Fibroblast of pulmonary artery (primary cell): ENCODE data around the gene LGSN.
"Not testable (repeated sequence)": the region's sequence is repeated elsewhere in the genome, so short reads cannot be mapped to it uniquely, and the experiment has no call there.

Experiments
- DNase-seq: peaks from one replicate; pipeline ENCODE4 v3.0.0-alpha.2; 2010; ENCODE audit warnings: low read depth
- H3K4me3 ChIP-seq: replicated peaks from 2 replicates; pipeline ENCODE4 v1.5.1; 2011; ENCODE audit warnings: low read depth, mild to moderate bottlenecking, control low read depth, low read length, moderate library complexity
- TF ChIP-seq, protein P1 (sequence below): IDR thresholded peaks from 2 replicates; pipeline ENCODE4 v1.5.1; 2011; ENCODE audit warnings: mild to moderate bottlenecking, control low read depth, low read length, inconsistent platforms; ENCODE audit errors: missing control alignments

Gene LGSN

GRCh38 chr6:63245909-63246308 is 73.9 kb downstream of the LGSN start:
- no peak for DNase-seq
- TF ChIP-seq, protein P1, sequence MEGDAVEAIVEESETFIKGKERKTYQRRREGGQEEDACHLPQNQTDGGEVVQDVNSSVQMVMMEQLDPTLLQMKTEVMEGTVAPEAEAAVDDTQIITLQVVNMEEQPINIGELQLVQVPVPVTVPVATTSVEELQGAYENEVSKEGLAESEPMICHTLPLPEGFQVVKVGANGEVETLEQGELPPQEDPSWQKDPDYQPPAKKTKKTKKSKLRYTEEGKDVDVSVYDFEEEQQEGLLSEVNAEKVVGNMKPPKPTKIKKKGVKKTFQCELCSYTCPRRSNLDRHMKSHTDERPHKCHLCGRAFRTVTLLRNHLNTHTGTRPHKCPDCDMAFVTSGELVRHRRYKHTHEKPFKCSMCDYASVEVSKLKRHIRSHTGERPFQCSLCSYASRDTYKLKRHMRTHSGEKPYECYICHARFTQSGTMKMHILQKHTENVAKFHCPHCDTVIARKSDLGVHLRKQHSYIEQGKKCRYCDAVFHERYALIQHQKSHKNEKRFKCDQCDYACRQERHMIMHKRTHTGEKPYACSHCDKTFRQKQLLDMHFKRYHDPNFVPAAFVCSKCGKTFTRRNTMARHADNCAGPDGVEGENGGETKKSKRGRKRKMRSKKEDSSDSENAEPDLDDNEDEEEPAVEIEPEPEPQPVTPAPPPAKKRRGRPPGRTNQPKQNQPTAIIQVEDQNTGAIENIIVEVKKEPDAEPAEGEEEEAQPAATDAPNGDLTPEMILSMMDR, result no peak
- H3K4me3 ChIP-seq, result no peak overlapping the region

GRCh38 chr6:63245420-63245819 is 74.4 kb downstream of the LGSN start:
- TF ChIP-seq, protein P1, result no peak
- no peak overlapping the region for H3K4me3 ChIP-seq
- DNase-seq, result no peak

GRCh38 chr6:63236398-63236817 is 83.4 kb downstream of the LGSN start:
- no peak for DNase-seq
- H3K4me3 ChIP-seq, result no peak overlapping the region
- TF ChIP-seq, protein P1, result no peak

GRCh38 chr6:63230511-63230910 is 89.3 kb downstream of the LGSN start:
- not testable (repeated sequence) for DNase-seq, H3K4me3 ChIP-seq

DNA sequence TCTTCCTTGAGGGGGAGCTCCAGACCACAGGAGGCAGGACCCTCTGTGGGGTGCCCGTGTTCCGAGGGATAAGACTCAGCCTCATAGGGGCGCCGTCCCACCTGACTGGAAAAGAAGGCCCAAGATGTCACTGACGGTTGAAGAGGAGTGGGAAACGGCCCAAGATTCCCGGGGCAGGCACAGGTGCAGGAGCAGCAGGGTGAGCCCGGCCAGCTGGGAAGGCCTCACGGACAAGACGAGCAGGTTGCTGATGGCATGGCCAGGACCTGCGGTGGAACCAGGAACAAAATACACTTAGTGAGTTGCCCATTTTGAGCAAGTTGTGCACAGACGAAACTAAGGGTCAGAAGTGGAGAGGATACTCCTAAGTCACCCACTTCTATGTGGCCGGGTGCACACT is 89.8 kb downstream of the LGSN start:
- DNase-seq, H3K4me3 ChIP-seq: not testable (repeated sequence)

DNA sequence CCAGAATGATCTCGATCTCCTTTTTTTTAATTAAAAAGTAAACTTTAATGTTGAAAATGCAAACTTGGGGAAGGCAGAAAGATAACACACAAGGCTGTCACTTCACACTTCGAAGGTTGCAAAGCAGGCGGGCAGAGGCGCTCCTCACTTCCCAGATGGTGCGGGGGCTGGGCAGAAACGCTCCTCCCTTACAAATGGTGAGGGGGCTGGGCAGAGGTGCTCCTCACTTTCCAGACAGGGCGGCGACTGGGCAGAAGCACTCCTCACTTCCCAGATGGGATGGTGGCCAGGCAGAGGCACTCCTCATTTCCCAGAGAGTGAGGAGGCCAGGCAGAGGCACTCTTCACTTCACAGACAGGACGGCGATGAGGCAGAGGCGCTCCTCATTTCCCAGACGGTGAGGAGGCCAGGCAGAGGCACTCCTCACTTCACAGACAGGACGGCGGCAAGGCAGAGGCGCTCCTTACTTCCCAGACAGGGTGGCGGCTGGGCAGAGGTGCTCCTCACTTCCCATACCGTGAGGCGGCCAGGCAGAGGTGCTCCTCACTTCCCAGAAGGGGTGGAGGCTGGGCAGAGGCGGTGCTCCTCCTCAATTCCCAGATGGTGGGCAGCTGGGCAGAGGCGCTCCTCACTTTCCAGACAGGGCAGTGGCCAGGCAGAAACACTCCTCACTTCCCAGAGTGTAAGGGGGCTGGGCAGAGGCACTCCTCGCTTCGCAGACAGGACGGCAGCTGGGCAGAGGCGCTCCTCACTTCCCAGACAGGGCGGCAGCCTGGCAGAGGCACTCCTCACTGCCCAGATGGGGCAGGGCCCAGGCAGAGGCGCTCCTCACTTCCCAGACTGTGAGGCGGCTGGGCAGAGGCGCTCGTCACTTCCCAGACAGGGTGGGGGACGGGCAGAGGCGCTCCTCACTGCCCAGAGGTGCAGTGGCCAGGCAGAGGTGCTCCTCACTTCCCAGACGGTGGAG is 91.6 kb downstream of the LGSN start:
- not testable (repeated sequence) for DNase-seq, H3K4me3 ChIP-seq

GRCh38 chr6:63225987-63226386 is 93.8 kb downstream of the LGSN start:
- H3K4me3 ChIP-seq, DNase-seq: not testable (repeated sequence)
